Measurements from ENCODE around the gene GNAO1. TPM values are rescaled to one million over a fixed set of nuclear protein-coding genes. Genes with fewer than 3 reads are reported as not detected.
A peak's percentile ranks its signal among the peaks of the same experiment; 100 is the strongest.

The GNAO1 gene
- polyA plus RNA-seq, 1 experiment, result 10.8 TPM

- TF ChIP-seq, protein P1, sequence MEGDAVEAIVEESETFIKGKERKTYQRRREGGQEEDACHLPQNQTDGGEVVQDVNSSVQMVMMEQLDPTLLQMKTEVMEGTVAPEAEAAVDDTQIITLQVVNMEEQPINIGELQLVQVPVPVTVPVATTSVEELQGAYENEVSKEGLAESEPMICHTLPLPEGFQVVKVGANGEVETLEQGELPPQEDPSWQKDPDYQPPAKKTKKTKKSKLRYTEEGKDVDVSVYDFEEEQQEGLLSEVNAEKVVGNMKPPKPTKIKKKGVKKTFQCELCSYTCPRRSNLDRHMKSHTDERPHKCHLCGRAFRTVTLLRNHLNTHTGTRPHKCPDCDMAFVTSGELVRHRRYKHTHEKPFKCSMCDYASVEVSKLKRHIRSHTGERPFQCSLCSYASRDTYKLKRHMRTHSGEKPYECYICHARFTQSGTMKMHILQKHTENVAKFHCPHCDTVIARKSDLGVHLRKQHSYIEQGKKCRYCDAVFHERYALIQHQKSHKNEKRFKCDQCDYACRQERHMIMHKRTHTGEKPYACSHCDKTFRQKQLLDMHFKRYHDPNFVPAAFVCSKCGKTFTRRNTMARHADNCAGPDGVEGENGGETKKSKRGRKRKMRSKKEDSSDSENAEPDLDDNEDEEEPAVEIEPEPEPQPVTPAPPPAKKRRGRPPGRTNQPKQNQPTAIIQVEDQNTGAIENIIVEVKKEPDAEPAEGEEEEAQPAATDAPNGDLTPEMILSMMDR (IDR thresholded peaks at IDR 0.05; ENCODE audit: insufficient read depth, low read depth, low read length), result no peak
- Histone ChIP-seq H3K36me3 (ENCODE audit: control insufficient read depth, insufficient read depth, low read length) (0 out of 2 replicates have a peak, but pooled peaks cover 1% of the 10 kb centered on the region), H3K27me3 (ENCODE audit: control insufficient read depth, insufficient read depth, low read length) (no peaks in the 10 kb centered on the region; the same call in 1 of the 2 replicates), H3K4me3 (ENCODE audit: low read depth, low read length) (no peak overlapping the region)
- POLR2A ChIA-PET, result no interaction called here
- CTCF ChIA-PET, result interaction anchor here (1.2 to 1.6 kb wide), 4 partner anchors 10 to 102 kb away, joined by 3 to 8 read pairs (median 4); no protein-coding TSS in a partner anchor
- peak; percentile 43 for DNase-seq (ENCODE audit: low read depth)
These were observed 103.3 kb downstream of the GNAO1 start for GRCh38 chr16:56294579-56294978.

- TF ChIP-seq, protein P1 (IDR thresholded peaks at IDR 0.05; ENCODE audit: insufficient read depth, low read depth, low read length), result no peak
- no peak for DNase-seq (ENCODE audit: low read depth)
- ChIA-PET CTCF (interaction anchor here (1.2 to 1.3 kb wide), 2 partner anchors 12 to 103 kb away, joined by 3 to 4 read pairs; no protein-coding TSS in a partner anchor), POLR2A (no interaction called here)
- H3K27me3 ChIP-seq (ENCODE audit: control insufficient read depth, insufficient read depth, low read length), result no peaks in the 10 kb centered on the region; the same call in 1 of the 2 replicates
- 0 out of 2 replicates have a peak, but pooled peaks cover 1% of the 10 kb centered on the region for H3K36me3 ChIP-seq (ENCODE audit: control insufficient read depth, insufficient read depth, low read length)
- H3K4me3 ChIP-seq (ENCODE audit: low read depth, low read length), result no peak overlapping the region
These were observed 103.9 kb downstream of the GNAO1 start for GRCh38 chr16:56295059-56295665.

DNA sequence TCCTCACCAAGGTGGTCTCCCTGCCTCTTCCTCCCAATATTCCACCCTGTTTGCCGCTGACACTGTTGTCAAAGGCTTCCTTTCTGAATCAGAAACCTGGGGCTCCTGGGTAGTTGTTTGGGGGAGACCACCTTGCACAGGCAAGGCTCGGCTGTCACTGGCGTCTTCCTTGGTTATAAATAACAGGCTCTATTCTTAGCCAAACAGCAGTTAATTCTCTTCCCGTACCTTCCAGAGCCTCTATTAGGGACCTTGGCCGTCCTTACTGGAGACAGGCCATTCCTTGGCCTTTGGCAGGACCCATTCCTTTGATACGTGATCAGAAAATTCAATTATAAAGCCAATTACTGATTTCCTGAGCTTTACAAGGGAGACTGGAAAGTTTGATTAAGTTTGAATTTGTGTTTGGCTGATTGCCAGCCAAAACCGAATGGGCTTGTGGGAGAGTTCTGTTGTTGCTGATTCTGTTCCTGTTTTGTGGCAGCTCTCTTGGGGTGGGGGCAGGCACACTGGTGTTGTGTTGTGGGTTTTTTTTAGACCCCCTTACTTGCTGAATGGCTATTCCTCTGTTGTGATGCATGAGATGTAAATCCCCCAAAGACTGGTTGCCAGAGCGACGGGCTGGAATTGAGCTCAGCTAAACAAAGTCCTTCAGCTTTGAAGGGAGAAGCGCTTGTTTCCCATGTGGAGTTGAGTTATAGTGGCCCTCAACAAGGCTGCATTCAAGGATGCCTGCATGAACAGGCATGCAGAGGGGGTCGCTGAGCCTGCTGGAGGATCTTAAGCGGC is 104.6 kb downstream of the GNAO1 start:
- no peak overlapping the region for H3K4me3 ChIP-seq (ENCODE audit: low read depth, low read length)
- TF ChIP-seq, protein P1 (IDR thresholded peaks at IDR 0.05; ENCODE audit: insufficient read depth, low read depth, low read length), result no peak
- CTCF ChIA-PET, result interaction anchor here (0.7 kb wide), 1 partner anchor 9 kb away, joined by 3 read pairs; no protein-coding TSS in a partner anchor
- no peaks in the 10 kb centered on the region; the same call in 1 of the 2 replicates for H3K27me3 ChIP-seq (ENCODE audit: control insufficient read depth, insufficient read depth, low read length)
- H3K36me3 ChIP-seq (ENCODE audit: control insufficient read depth, insufficient read depth, low read length), result 0 out of 2 replicates have a peak, but pooled peaks cover 1% of the 10 kb centered on the region
- DNase-seq (ENCODE audit: low read depth), result no peak
- POLR2A ChIA-PET, result no interaction called here

GRCh38 chr16:56297684-56298083 is 106.4 kb downstream of the GNAO1 start:
- ChIA-PET POLR2A (no interaction called here), CTCF (interaction anchor here (1.6 to 1.7 kb wide), 2 partner anchors 17 to 33 kb away, joined by 4 to 6 read pairs; no protein-coding TSS in a partner anchor)
- Histone ChIP-seq H3K4me3 (ENCODE audit: low read depth, low read length) (no peak overlapping the region), H3K36me3 (ENCODE audit: control insufficient read depth, insufficient read depth, low read length) (no peaks in the 10 kb centered on the region), H3K27me3 (ENCODE audit: control insufficient read depth, insufficient read depth, low read length) (no peaks in the 10 kb centered on the region; the same call in 1 of the 2 replicates)
- DNase-seq (ENCODE audit: low read depth), result no peak
- TF ChIP-seq, protein P1 (IDR thresholded peaks at IDR 0.05; ENCODE audit: insufficient read depth, low read depth, low read length), result no peak

GRCh38 chr16:56298116-56298515 is 106.8 kb downstream of the GNAO1 start:
- Histone ChIP-seq H3K36me3 (ENCODE audit: control insufficient read depth, insufficient read depth, low read length) (no peaks in the 10 kb centered on the region), H3K4me3 (ENCODE audit: low read depth, low read length) (no peak overlapping the region), H3K27me3 (ENCODE audit: control insufficient read depth, insufficient read depth, low read length) (no peaks in the 10 kb centered on the region; the same call in 1 of the 2 replicates)
- ChIA-PET POLR2A (no interaction called here), CTCF (interaction anchor here (1.6 to 1.7 kb wide), 2 partner anchors 17 to 33 kb away, joined by 4 to 6 read pairs; no protein-coding TSS in a partner anchor)
- no peak for DNase-seq (ENCODE audit: low read depth)
- TF ChIP-seq, protein P1 (IDR thresholded peaks at IDR 0.05; ENCODE audit: insufficient read depth, low read depth, low read length), result no peak

Data from BJ (cell line).